ENCODE results near the gene MAGT1.

- TF ChIP-seq POLR2A (IDR thresholded peaks at IDR 0.05) (no peak), CTCF (IDR thresholded peaks at IDR 0.05) (no peak)
These were observed 30.5 kb upstream of the MAGT1 start for GRCh38 chrX:77925764-77926163.
